HG03442 (cell line): ENCODE data around the gene ULK2.
"Not testable (repeated sequence)": the region's sequence is repeated elsewhere in the genome, so short reads cannot be mapped to it uniquely, and the experiment has no call there.

ENCODE experiments used
- ATAC-seq: cut with Tn5 transposase; IDR thresholded peaks from one replicate; pipeline ENCODE4 v1.9.1; 2021; ENCODE audit warnings: mild to moderate bottlenecking, moderate library complexity; ENCODE audit not compliant: unreplicated experiment

The ULK2 gene

GRCh38 chr17:19868079-19868395 is 301 bp upstream of the ULK2 start:
- ATAC-seq: no peak

- peak; percentile 46 for ATAC-seq
Observed at GRCh38 chr17:19867079-19867328, 732 bp downstream of the ULK2 start.

GRCh38 chr17:19865021-19865420 is 2.7 kb downstream of the ULK2 start:
- no peak for ATAC-seq

GRCh38 chr17:19860647-19861177 is 7.0 kb downstream of the ULK2 start:
- not testable (repeated sequence) for ATAC-seq

GRCh38 chr17:19857640-19858039 is 10.1 kb downstream of the ULK2 start:
- ATAC-seq: no peak

GRCh38 chr17:19833914-19834313 is 33.8 kb downstream of the ULK2 start:
- no peak for ATAC-seq

GRCh38 chr17:19830061-19830460 is 37.7 kb downstream of the ULK2 start:
- ATAC-seq: no peak

- ATAC-seq: no peak
Observed at GRCh38 chr17:19812407-19812806, 55.3 kb downstream of the ULK2 start.

GRCh38 chr17:19805006-19805405 is 62.7 kb downstream of the ULK2 start:
- ATAC-seq: no peak

- ATAC-seq: no peak
Observed at GRCh38 chr17:19800571-19800970, 67.2 kb downstream of the ULK2 start.

GRCh38 chr17:19799796-19800195 is 67.9 kb downstream of the ULK2 start:
- ATAC-seq: no peak

- no peak for ATAC-seq
Observed at GRCh38 chr17:19796457-19796856, 71.3 kb downstream of the ULK2 start.

GRCh38 chr17:19791918-19792550 is 75.7 kb downstream of the ULK2 start:
- ATAC-seq: no peak

- no peak for ATAC-seq
Observed at GRCh38 chr17:19787733-19788357, 79.9 kb downstream of the ULK2 start.

GRCh38 chr17:19785854-19786253 is 81.9 kb downstream of the ULK2 start:
- no peak for ATAC-seq

- no peak for ATAC-seq
Observed at GRCh38 chr17:19781488-19782458, 86.0 kb downstream of the ULK2 start.

- no peak for ATAC-seq
Observed at GRCh38 chr17:19780846-19781245, 86.9 kb downstream of the ULK2 start.

- ATAC-seq: no peak
Observed at GRCh38 chr17:19773534-19773933, 94.2 kb downstream of the ULK2 start.

GRCh38 chr17:19771971-19772630 is 95.6 kb downstream of the ULK2 start:
- ATAC-seq: no peak

GRCh38 chr17:19770985-19771735 is 96.6 kb downstream of the ULK2 start:
- no peak for ATAC-seq
